T-helper 9 cell (primary cell): ENCODE measurements around the gene DISP2.

Experiments used
- DNase-seq: peaks from one replicate; pipeline ENCODE4 v3.0.0-alpha.2; 2020

Gene DISP2

DNA sequence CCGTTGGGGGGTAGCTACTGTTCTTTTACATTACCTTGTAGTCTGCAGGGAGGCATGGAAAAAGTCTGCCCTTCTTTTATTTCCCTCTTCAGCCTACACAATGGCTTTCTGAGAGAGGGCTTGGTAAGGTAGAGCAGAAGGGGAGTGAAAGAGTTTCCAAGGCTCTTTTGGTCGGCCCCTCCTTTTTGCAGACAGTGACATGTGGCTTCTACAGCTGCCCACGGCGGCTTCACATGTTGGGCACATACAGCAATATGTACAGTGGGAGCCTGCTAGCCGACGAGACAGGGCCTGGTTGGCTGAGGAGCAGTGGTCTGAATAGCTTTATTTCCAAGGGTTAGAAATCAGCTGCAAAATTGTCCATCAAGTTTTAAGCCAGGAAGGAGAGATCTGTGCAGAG, 30.6 kb upstream of the DISP2 start:
- no peak for DNase-seq

DNA sequence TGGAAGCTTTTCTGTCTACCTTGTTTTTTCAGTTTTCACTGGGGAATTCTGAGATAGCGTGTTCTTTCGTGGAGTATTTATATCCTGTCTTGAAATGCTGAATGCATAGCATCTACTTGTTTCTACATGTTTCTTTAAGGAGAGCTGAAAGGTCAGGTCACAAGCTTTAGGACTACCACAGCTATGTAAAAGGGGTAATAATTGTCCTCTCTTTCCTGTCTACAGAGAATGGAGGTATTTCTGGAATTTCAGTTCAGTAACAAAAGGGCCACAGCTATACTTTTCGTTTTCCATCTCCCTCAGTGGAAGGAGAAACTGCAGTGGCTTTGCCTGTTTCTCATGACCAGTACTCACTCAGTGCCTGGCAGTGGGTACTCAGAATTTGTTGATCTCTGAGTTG, 29.8 kb upstream of the DISP2 start:
- no peak for DNase-seq

DNA sequence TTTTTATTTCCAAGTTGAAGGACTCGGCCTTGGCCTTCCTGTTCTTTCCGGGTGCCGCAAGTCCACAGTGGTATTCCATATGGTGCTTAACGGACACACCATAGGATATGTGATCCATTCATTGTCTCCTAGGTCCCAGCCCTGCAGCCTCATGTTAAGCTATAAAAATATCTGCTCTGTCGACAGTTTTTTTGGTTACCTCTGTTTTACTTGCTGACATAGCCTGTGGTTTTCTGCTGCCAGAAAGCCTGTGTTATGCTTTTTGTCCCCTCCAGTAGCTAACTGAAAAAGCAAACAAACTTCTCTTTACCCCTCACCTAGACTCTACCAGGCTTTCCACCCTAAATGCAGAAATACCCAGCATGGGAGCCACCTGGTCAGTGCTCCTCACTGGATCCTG, 29.3 kb upstream of the DISP2 start:
- DNase-seq: no peak

- DNase-seq: no peak
Observed at GRCh38 chr15:40329804-40330203, 28.2 kb upstream of the DISP2 start.

GRCh38 chr15:40330368-40330836, 27.6 kb upstream of the DISP2 start:
- DNase-seq: no peak

- no peak for DNase-seq
Observed at GRCh38 chr15:40331026-40331425, 27.0 kb upstream of the DISP2 start.

DNA sequence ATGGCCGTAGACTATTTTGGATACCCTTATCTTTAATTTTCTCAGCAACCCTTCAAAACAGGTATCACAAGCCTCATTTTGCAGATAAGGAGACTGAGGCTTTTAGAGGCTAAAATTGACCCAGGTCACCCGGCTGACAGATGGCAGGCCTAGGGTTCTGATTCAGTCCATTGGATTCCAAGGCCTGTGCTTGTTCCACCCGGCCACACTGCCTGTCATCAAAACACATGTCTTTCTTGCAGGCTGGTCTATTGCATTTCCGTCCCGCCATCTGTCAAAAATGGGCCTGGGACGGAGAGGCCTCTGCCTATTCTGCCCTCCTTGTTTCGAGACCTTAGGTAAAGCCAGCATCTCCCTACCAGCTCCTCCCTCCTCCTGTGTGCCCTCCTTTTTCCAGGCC, 26.4 kb upstream of the DISP2 start:
- DNase-seq: no peak

DNA sequence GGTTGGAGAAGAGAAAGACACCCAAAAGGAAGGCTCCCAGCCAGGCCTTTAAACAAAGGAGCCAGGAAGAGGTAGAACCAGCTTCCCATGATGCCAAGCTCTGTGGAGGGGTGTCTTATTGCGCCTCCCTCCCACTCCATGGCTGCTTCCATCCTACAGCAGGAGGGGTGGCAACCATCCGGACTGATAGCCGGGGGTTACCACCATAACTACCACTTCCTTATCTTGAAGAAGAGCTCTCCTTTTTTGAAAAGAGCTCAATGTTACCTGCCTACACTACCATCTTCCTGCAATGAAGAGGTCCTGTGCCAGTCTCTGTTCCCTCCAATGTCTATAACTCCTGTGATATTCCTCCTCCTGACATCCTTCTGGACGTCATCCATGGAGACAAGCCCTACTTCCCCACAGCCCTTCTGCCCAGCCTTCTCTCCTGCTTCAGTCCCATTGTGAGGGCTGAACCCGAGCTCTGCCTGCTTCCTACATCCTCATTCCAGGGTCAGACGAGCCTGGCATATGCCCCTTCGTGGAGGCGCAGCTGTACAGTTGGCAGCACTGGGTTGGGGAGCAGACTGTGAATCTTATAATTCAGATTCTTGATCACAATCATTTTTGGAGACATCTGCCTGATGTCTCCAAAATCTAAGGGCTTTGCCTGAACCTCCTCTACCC, 25.8 kb upstream of the DISP2 start:
- no peak for DNase-seq

DNA sequence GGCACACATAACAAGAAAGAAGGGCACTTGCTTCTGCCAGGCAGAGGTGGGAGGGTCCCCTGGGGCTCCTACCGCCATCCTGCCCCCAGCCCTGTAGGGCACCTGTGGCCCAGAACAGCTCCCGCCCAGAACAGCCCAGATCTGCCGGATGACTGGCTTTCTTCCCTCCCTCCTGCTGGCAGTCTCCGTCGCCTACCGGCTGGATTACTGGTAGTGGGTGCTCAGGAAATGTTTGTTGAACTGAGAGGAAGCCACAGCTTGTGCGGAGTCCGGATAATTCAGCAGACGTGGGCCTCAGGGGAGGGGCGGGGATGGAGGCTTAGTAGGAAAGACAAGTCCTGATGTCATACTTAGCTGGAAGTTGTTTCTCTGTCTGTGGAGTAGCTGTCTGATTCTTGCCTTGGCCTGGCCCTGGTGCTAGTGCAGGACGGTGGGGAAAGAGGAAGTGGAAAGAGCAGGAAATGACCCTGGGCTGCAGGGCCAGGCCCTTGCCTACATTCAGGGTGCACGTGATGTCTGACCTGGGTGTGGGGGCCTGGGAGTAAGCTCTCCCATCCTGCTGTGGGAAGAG, 24.0 kb upstream of the DISP2 start:
- no peak for DNase-seq

- no peak for DNase-seq
Observed at GRCh38 chr15:40334541-40334940, 23.5 kb upstream of the DISP2 start.

- DNase-seq: no peak
Observed at GRCh38 chr15:40334941-40335795, 22.9 kb upstream of the DISP2 start.

DNA sequence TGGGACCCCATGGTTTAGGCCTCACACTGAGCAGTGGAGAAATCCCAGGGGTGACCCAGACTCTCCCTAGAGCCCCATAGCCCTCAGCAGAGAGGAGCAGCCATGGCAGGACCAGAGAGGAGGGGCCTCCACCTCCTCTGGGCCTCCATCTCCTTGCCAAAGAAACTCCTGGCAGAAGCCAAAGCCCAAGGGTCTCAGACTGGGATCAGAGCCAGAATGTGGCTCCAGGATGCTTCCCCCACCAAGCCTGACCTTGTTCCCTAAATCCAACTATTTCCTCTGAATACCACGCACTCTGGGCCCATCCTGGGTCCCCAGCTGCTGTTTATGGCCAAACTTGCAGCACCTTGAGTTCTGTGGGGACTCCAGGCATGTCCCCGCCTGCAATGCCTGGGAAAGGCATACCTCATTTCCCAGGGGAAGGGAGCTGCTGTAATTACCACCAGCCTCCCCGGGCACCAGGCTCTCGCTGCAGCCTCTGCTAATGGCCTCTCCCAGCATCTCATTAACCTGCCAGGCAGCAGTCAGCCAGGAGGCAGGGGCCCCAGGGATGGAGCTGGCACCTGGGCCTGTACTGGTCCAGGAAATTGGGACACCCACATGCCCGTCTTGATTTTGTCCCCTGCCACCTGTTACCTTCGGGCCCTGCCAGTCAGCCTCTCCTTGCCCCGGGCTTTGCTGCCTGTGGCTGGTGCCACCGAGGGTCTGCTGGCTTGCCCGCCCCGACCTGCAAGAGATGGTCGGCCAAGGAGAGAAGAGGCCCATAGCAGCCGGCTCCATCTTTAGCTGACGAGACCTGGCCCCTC, 21.9 kb upstream of the DISP2 start:
- no peak for DNase-seq

GRCh38 chr15:40336744-40337122, 21.3 kb upstream of the DISP2 start:
- DNase-seq: no peak

GRCh38 chr15:40337597-40337996, 20.4 kb upstream of the DISP2 start:
- DNase-seq: no peak

GRCh38 chr15:40338041-40338657, 19.9 kb upstream of the DISP2 start:
- DNase-seq: peak; percentile 66

GRCh38 chr15:40338921-40339620, 18.9 kb upstream of the DISP2 start:
- DNase-seq: no peak

- DNase-seq: no peak
Observed at GRCh38 chr15:40339621-40339945, 18.4 kb upstream of the DISP2 start.

- no peak for DNase-seq
Observed at GRCh38 chr15:40340038-40340739, 17.8 kb upstream of the DISP2 start.

DNA sequence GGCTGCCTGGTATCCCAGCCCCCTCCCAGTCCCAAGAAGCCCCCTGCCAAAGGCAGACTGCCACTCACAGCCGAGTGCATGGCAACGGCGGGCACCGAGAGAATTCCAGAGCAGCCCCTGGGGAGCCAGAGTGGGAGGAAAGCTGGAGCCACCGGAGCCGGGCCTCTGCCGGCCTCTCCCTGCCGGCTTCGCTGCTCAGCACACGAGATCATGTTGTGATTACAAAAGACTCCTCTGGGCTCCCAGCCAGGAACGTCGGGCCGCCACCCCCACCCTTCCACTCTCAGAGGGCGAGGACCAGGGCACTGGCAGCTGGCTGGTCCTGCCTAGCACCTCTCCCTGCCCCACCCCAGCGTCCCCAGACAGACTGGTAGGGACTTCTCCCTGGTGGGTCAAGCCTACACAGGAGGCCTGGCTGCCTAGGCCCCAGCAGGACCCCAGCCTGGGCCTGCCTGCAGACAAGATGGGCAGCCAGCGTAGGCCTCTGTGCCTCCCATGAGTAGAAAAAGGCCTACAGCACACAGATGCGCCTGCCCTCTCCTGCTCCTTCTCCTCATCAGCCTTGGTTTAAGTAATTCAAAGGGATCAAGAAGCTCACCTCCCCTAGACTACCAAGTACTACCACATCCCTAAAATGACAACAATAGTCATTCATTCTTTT, 17.1 kb upstream of the DISP2 start, which contains the start of gene CCDC9B:
CCDC9B (minus strand) TSS at position 200 of the 661 bp plus-strand sequence; CDS start at position 80, 120 bp downstream.
- DNase-seq: no peak

DNA sequence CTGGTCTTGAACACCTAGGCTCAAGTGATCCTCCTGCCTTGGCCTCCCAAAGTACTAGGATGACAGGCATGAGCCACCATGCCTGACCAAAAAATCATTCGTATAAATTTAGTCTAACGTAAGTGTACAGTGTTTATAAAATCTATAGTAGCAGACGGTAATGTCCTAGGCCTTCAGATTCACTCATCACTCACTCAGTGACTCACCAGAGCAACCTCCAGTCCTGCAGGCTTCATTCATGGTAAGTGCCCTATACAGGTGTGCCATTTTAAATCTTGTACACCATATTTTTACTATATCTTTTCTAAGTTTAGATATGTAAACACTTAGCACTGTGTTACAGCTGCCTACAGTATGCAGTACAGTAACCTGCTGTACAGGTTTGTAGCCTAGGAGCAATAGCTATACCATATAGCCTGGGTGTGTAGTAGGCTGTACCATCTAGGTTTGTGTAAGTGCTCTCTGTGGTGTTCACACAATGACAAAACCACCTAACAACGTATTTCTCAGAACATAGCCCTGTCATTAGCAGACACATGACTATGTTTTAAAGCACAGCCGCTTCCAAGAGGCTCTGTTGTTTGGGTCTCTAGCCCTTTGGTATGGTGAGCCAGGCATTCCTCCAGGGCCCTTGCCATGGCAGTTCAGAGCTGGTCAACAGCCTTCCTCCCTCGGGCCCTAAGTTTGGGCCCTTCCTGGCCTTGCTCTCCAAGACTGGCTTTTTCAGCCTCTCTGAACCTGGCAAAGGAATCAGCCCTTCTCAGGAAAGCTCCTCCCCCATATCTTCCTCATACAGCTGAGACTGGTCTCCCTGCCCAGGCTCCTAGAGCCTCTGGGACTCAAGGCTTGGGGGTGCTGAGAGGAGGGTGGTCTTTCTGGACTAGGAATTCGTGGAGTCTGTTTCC, 15.4 kb upstream of the DISP2 start:
- no peak for DNase-seq
